HepG2 (cell line): ENCODE data around the gene NR4A2. TPM values are rescaled to one million over a fixed set of nuclear protein-coding genes. Genes with fewer than 3 reads are reported as not detected.

Experiments used
- ATAC-seq: fragments of 200-7000 bp; cut with Tn5 transposase; 3 replicates; pipeline ENCODE4 v1.9.1; 2020; ENCODE audit warnings: mild to moderate bottlenecking, moderate library complexity
- BruUV-seq: library from RNA; stranded (reverse); fragments of 400-500 nt; replicated peaks from 2 replicates; lab custom pipeline; 2021; lab: Mats Ljungman, UMichigan
- CTCF ChIA-PET: fragments of 300-600 bp; formaldehyde crosslinking; extraction: SDS; loops from one replicate; lab custom pipeline; 2021; ENCODE audit warnings: low total read pairs, inconsistent platforms, low intra/inter-chr PET ratio; lab: Yijun Ruan, JAX
- POLR2A ChIA-PET: fragments of 350-600 bp; sonication (Branson Sonifier 250); formaldehyde crosslinking; loops from one replicate; lab custom pipeline; 2020; ENCODE audit warnings: antibody characterized with exemption, inconsistent platforms; lab: Yijun Ruan, JAX
- DNase-seq: peaks from one replicate; pipeline ENCODE4 v3.0.0-alpha.2; 2015; ENCODE audit warnings: low spot score
- FAIRE-seq: peaks from 3 replicates; lab custom pipeline; 2011; peaks lifted over from hg19 to GRCh38; lab: Jason Lieb, UNC
- H2AFZ ChIP-seq: one replicate; pipeline ENCODE4 v1.6.1; 2011; ENCODE audit warnings: low read length, inconsistent platforms
- H3K27ac ChIP-seq: fragments of 300-600 bp; 3 replicates; pipeline ENCODE4 v1.8.0; 2011; ENCODE audit warnings: mixed run types, mild to moderate bottlenecking, mixed read lengths, low read length, inconsistent platforms; ENCODE audit not compliant: insufficient read depth; ENCODE audit errors: extremely low read length
- H3K27me3 ChIP-seq, 2 experiments: fragments of 200-600 bp in 1 of 2; 2 replicates in 1 of 2; 3 replicates in 1 of 2; pipeline versions ENCODE4 v1.6.0 to v1.8.0; 2011; ENCODE audit warnings: low read length in 2 of 2, mild to moderate bottlenecking in 2 of 2, moderate library complexity in 2 of 2, inconsistent platforms in 1 of 2; ENCODE audit not compliant: insufficient read depth in 2 of 2, control insufficient read depth in 1 of 2
- H3K36me3 ChIP-seq, 2 experiments: fragments of 200-600 bp in 1 of 2; replicated peaks in 1 of 2; 2 replicates in 1 of 2; 3 replicates in 1 of 2; pipeline versions ENCODE4 v1.5.1 to v1.8.0; 2011; ENCODE audit warnings: low read length in 2 of 2, inconsistent platforms in 1 of 2; ENCODE audit not compliant: insufficient read depth in 2 of 2, control insufficient read depth in 1 of 2
- H3K4me1 ChIP-seq: 2 replicates; pipeline ENCODE4 v1.5.1; 2012; ENCODE audit warnings: low read length, inconsistent platforms; ENCODE audit not compliant: insufficient read depth
- H3K4me2 ChIP-seq: 2 replicates; pipeline ENCODE4 v1.6.0; 2011; ENCODE audit warnings: low read depth, low read length, inconsistent platforms
- H3K4me3 ChIP-seq, 3 experiments: fragments of 200-600 bp in 1 of 3; sonication (generic), shearing (Covaris generic) in 1 of 3; replicated peaks in 1 of 3; 2 replicates each; pipeline ENCODE4 v1.5.1; 2011 to 2016; ENCODE audit warnings: low read length in 3 of 3, inconsistent platforms in 2 of 3, low read depth in 2 of 3, mild to moderate bottlenecking in 2 of 3, control low read depth in 1 of 3, mixed read lengths in 1 of 3; ENCODE audit not compliant: insufficient read depth in 1 of 3
- H3K79me2 ChIP-seq: one replicate; pipeline ENCODE4 v1.6.1; 2011; ENCODE audit warnings: low read length, inconsistent platforms; ENCODE audit not compliant: insufficient read depth
- H3K9ac ChIP-seq: 2 replicates; pipeline ENCODE4 v1.6.0; 2011; ENCODE audit warnings: mild to moderate bottlenecking, low read depth, low read length, inconsistent platforms; ENCODE audit not compliant: insufficient read depth
- H3K9me3 ChIP-seq: 2 replicates; pipeline ENCODE4 v1.5.1; 2012; ENCODE audit warnings: mild to moderate bottlenecking, low read length
- H4K20me1 ChIP-seq: 2 replicates; pipeline ENCODE4 v1.6.0; 2011; ENCODE audit warnings: inconsistent platforms, mild to moderate bottlenecking, low read length, moderate library complexity; ENCODE audit not compliant: insufficient read depth
- ARHGAP35 ChIP-seq: sonication (generic); formaldehyde crosslinking; IDR thresholded peaks from 2 replicates; pipeline ENCODE4 v1.9.0; 2022; ENCODE audit warnings: mild to moderate bottlenecking, inconsistent platforms, moderate library complexity, missing genetic modification reagents, borderline replicate concordance
- MEF2D ChIP-seq: sonication (generic); formaldehyde crosslinking; IDR thresholded peaks from 2 replicates; pipeline ENCODE4 v1.5.1; 2020; ENCODE audit warnings: mild to moderate bottlenecking, missing genetic modification reagents
- MTF1 ChIP-seq: sonication (generic); formaldehyde crosslinking; IDR thresholded peaks from 2 replicates; pipeline ENCODE4 v1.5.0; 2020; ENCODE audit warnings: missing genetic modification reagents
- NFYC ChIP-seq: IDR thresholded peaks from 2 replicates; pipeline ENCODE4 v1.6.1; 2016; ENCODE audit warnings: missing genetic modification reagents, missing compliant biosample characterization
- PHF21A ChIP-seq: sonication (generic); formaldehyde crosslinking; IDR thresholded peaks from 2 replicates; pipeline ENCODE4 v1.5.0; 2020; ENCODE audit warnings: mild to moderate bottlenecking, missing genetic modification reagents
- RBM39 ChIP-seq: fragments of 200-400 bp; formaldehyde crosslinking; IDR thresholded peaks from one replicate; pipeline ENCODE4 v1.6.1; 2018; ENCODE audit warnings: antibody characterized with exemption, mild to moderate bottlenecking, low read depth, low read length; ENCODE audit not compliant: poor library complexity, severe bottlenecking
- RFXANK ChIP-seq: IDR thresholded peaks from 2 replicates; pipeline ENCODE4 v1.6.1; 2016
- SAP130 ChIP-seq: IDR thresholded peaks from 2 replicates; pipeline ENCODE4 v1.6.1; 2016; ENCODE audit warnings: low read depth
- SRSF1 ChIP-seq: fragments of 200-400 bp; formaldehyde crosslinking; optimal IDR thresholded peaks from 2 replicates; pipeline ENCODE3; 2017; ENCODE audit warnings: mild to moderate bottlenecking, low read depth, low read length, moderate library complexity
- TRIM24 ChIP-seq: sonication (generic); formaldehyde crosslinking; IDR thresholded peaks from 2 replicates; pipeline ENCODE4 v1.8.0; 2022; ENCODE audit warnings: mild to moderate bottlenecking, missing genetic modification reagents
- ZFP62 ChIP-seq: sonication (generic); formaldehyde crosslinking; IDR thresholded peaks from 2 replicates; pipeline ENCODE4 v1.4.0; 2020; ENCODE audit warnings: missing genetic modification reagents
- ZNF234 ChIP-seq: sonication (generic); formaldehyde crosslinking; conservative IDR thresholded peaks from 2 replicates; pipeline ENCODE4 v1.5.1; 2020; ENCODE audit warnings: mild to moderate bottlenecking, missing genetic modification reagents
- ZNF709 ChIP-seq: sonication (generic); formaldehyde crosslinking; IDR thresholded peaks from 2 replicates; pipeline ENCODE4 v1.5.0; 2020; ENCODE audit warnings: mild to moderate bottlenecking, missing genetic modification reagents
- ZNF841 ChIP-seq: sonication (generic); formaldehyde crosslinking; IDR thresholded peaks from 2 replicates; pipeline ENCODE4 v1.8.1; 2023; ENCODE audit warnings: missing genetic modification reagents, borderline replicate concordance
- ZSCAN21 ChIP-seq: sonication (generic); formaldehyde crosslinking; IDR thresholded peaks from 2 replicates; pipeline ENCODE4 v1.8.0; 2022; ENCODE audit warnings: mild to moderate bottlenecking, missing genetic modification reagents, moderate library complexity, borderline replicate concordance
- ZZZ3 ChIP-seq: sonication (generic); formaldehyde crosslinking; IDR thresholded peaks from 2 replicates; pipeline ENCODE4 v1.4.0; 2020; ENCODE audit warnings: missing genetic modification reagents, mild to moderate bottlenecking, borderline replicate concordance
- WGBS: methylation state at CpG from one replicate; pipeline ENCODE4 v1.1.6; 2017; ENCODE audit warnings: low lambda C conversion rate; 5-methylcytosine and 5-hydroxymethylcytosine counted together
- in situ Hi-C: cut with HindIII; loops from 2 replicates; pipeline ENCODE4 v1.10.0; 2017; ENCODE audit warnings: low pct_unique_long_range_greater_than_20kb; ENCODE audit not compliant: extremely low pct_ligation_motif_present
- intact Hi-C: fragments of 100-400 bp; cut with micrococcal nuclease; formaldehyde crosslinking; loops from one replicate; pipeline ENCODE4 v1.10.0; 2022; ENCODE audit not compliant: unreplicated experiment
- polyA plus RNA-seq, 8 experiments: library from polyadenylated mRNA; depleted of rRNA in 3 of 8; stranded (reverse) in 7 of 8; unstranded in 1 of 8; fragments of >200 nt; fragmentation: Illumina TruSeq in 4 of 8; extraction: Trizol in 4 of 8; gene quantifications; 2 replicates each; pipeline versions ENCODE4 v1.2.1 to v1.2.3, GENCODE V29; 2011 to 2016; ENCODE audit warnings: low read depth in 4 of 8, missing spikeins in 1 of 8, mixed read lengths in 1 of 8; ENCODE audit not compliant: insufficient read depth in 1 of 8
- total RNA-seq, 5 experiments: library from RNA; depleted of rRNA; stranded (reverse); fragments of >200 nt; fragmentation: Illumina TruSeq; extraction: Trizol; gene quantifications; 2 replicates each; pipeline ENCODE4 v1.2.3, GENCODE V29; 2016; ENCODE audit warnings: low read depth in 1 of 5
- TF ChIP-seq, protein P1 (sequence below): sonication (generic); formaldehyde crosslinking; IDR thresholded peaks from 2 replicates; pipeline ENCODE4 v1.4.0; 2020; ENCODE audit warnings: missing genetic modification reagents, mild to moderate bottlenecking, borderline replicate concordance
- TF ChIP-seq, protein P2 (sequence below): sonication (generic); formaldehyde crosslinking; IDR thresholded peaks from 2 replicates; pipeline ENCODE4 v1.4.0; 2020; ENCODE audit warnings: low read depth, missing genetic modification reagents

Gene NR4A2
- total and polyA plus RNA-seq, 2 of the 13 experiments (the other 11 are each of a cell fraction or from before 2014, with no cell fraction given), result not detected

DNA sequence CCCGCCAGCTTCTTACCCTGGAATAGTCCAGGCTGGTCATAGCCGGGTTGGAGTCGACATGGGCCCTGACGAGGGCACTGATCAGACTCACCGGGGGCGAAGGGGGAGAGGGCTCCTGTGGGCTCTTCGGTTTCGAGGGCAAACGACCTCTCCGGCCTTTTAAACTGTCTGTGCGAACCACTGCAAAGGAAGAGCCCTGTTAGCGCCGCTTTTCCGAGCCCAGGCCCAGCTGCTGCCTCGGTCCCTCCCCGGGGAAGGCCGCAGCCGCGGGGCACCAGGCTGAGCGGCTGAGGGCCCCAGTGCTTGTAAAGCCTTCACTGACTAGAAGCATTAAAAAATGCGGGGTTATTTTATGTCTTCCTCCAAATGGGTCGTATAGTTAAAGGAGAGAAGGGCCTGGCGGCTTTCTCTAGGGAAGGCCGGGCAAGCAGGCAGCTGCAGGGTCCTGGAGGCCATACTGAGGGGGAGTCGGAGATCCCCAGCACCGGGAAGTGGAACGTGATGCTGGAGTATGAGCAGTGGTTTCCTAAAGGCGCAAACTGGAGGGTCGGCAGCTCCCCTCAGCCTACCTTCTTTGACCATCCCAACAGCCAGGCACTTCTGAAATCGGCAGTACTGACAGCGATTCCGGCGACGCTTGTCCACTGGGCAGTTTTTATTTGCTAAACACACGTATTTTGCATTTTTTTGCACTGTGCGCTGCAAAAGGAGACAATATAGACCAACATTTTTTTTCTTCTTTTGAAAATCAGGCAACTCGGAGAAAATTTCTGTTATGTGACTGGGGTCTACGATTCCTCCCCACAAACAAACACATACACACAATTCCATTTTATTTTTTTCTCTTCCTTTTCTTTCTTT is 4.5 kb downstream of the NR4A2 start:
- no peaks in the 10 kb centered on the region for H3K9me3 ChIP-seq
- no peaks in the 10 kb centered on the region for H3K79me2 ChIP-seq
- no peak overlapping the region for H3K4me3 ChIP-seq
- TF ChIP-seq MEF2D (CRISPR knock-in tag), result no peak
- TF ChIP-seq, protein P1, sequence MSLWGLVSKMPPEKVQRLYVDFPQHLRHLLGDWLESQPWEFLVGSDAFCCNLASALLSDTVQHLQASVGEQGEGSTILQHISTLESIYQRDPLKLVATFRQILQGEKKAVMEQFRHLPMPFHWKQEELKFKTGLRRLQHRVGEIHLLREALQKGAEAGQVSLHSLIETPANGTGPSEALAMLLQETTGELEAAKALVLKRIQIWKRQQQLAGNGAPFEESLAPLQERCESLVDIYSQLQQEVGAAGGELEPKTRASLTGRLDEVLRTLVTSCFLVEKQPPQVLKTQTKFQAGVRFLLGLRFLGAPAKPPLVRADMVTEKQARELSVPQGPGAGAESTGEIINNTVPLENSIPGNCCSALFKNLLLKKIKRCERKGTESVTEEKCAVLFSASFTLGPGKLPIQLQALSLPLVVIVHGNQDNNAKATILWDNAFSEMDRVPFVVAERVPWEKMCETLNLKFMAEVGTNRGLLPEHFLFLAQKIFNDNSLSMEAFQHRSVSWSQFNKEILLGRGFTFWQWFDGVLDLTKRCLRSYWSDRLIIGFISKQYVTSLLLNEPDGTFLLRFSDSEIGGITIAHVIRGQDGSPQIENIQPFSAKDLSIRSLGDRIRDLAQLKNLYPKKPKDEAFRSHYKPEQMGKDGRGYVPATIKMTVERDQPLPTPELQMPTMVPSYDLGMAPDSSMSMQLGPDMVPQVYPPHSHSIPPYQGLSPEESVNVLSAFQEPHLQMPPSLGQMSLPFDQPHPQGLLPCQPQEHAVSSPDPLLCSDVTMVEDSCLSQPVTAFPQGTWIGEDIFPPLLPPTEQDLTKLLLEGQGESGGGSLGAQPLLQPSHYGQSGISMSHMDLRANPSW (CRISPR knock-in tag), result no peak
- no peak for TF ChIP-seq ZNF709
- no peak for TF ChIP-seq RBM39
- no peak for TF ChIP-seq SAP130
- no peak for TF ChIP-seq ARHGAP35 (CRISPR knock-in tag)
- TF ChIP-seq MTF1, result no peak
- no peak for TF ChIP-seq ZNF841 (CRISPR knock-in tag)
- TF ChIP-seq PHF21A, result no peak
- TF ChIP-seq, protein P2, sequence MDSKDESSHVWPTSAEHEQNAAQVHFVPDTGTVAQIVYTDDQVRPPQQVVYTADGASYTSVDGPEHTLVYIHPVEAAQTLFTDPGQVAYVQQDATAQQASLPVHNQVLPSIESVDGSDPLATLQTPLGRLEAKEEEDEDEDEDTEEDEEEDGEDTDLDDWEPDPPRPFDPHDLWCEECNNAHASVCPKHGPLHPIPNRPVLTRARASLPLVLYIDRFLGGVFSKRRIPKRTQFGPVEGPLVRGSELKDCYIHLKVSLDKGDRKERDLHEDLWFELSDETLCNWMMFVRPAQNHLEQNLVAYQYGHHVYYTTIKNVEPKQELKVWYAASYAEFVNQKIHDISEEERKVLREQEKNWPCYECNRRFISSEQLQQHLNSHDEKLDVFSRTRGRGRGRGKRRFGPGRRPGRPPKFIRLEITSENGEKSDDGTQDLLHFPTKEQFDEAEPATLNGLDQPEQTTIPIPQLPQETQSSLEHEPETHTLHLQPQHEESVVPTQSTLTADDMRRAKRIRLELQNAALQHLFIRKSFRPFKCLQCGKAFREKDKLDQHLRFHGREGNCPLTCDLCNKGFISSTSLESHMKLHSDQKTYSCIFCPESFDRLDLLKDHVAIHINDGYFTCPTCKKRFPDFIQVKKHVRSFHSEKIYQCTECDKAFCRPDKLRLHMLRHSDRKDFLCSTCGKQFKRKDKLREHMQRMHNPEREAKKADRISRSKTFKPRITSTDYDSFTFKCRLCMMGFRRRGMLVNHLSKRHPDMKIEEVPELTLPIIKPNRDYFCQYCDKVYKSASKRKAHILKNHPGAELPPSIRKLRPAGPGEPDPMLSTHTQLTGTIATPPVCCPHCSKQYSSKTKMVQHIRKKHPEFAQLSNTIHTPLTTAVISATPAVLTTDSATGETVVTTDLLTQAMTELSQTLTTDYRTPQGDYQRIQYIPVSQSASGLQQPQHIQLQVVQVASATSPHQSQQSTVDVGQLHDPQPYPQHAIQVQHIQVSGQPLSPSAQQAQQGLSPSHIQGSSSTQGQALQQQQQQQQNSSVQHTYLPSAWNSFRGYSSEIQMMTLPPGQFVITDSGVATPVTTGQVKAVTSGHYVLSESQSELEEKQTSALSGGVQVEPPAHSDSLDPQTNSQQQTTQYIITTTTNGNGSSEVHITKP (CRISPR knock-in tag), result no peak
- no peak for TF ChIP-seq ZNF234 (CRISPR knock-in tag)
- TF ChIP-seq ZFP62 (CRISPR knock-in tag), result no peak
- no peak for TF ChIP-seq RFXANK
- TF ChIP-seq SRSF1, result no peak
- TF ChIP-seq ZSCAN21 (CRISPR knock-in tag), result no peak
- TF ChIP-seq ZZZ3 (CRISPR knock-in tag), result no peak
- TF ChIP-seq NFYC (CRISPR knock-in tag), result no peak
- no peak for TF ChIP-seq TRIM24 (CRISPR knock-in tag)
- WGBS, result 46% methylated on average over 34 of the region's 38 CpGs
- ATAC-seq (no peak), DNase-seq (no peak), FAIRE-seq (no peak)
- no peaks in the 10 kb centered on the region for H3K36me3 ChIP-seq
- ChIA-PET CTCF (no interaction called here), POLR2A (no interaction called here)
- no TSS peak for BruUV-seq
- no peak overlapping the region for H2AFZ ChIP-seq
- H3K27me3 ChIP-seq, result peaks cover 19 to 85% of the 10 kb centered on the region in 2 experiments
- no peak overlapping the region for H3K27ac ChIP-seq
- no peaks in the 10 kb centered on the region for H4K20me1 ChIP-seq
- H3K4me2 ChIP-seq, result no peak overlapping the region
- peaks cover 14% of the 10 kb centered on the region for H3K4me1 ChIP-seq
- intact Hi-C loops (no loop called here), in situ Hi-C loops (loop anchor here (25.0 kb wide), 1 partner anchor 859 kb away; no protein-coding TSS in a partner anchor)
- no peak overlapping the region for H3K9ac ChIP-seq
